SK-N-MC (cell line): ENCODE measurements around the gene PCDHGB4.

ENCODE experiments used
- EZH2 ChIP-seq: fragments of 200-600 bp; sonication (generic); IDR thresholded peaks from one replicate; pipeline ENCODE4 v1.6.1; 2017; ENCODE audit warnings: antibody characterized with exemption
- FOXP2 ChIP-seq: optimal IDR thresholded peaks from 2 replicates; pipeline ENCODE3; 2011; ENCODE audit warnings: mild to moderate bottlenecking, moderate library complexity; ENCODE audit not compliant: insufficient read depth; ENCODE audit errors: extremely low read length, control extremely low read depth
- POLR2AphosphoS5 ChIP-seq: IDR thresholded peaks from 2 replicates; pipeline ENCODE4 v1.6.1; 2012; ENCODE audit warnings: mild to moderate bottlenecking, low read depth, low read length, borderline replicate concordance

GRCh38 chr5:141351591-141351990 lies 35.9 kb upstream of the PCDHGB4 start:
- TF ChIP-seq EZH2 (no peak), POLR2AphosphoS5 (no peak), FOXP2 (no peak)
